ELR (cell line): ENCODE measurements around the gene PRKCA.

Source experiments
- DNase-seq: peaks from one replicate; pipeline ENCODE4 v3.0.0-alpha.2; 2015; ENCODE audit warnings: low read depth

Gene PRKCA

GRCh38 chr17:66777689-66778225, 475.3 kb downstream of the PRKCA start:
- peak; percentile 7 for DNase-seq

GRCh38 chr17:66778531-66779236, 476.3 kb downstream of the PRKCA start:
- DNase-seq, result no peak

- DNase-seq, result no peak
Observed at GRCh38 chr17:66779237-66779606, 476.8 kb downstream of the PRKCA start.

DNA sequence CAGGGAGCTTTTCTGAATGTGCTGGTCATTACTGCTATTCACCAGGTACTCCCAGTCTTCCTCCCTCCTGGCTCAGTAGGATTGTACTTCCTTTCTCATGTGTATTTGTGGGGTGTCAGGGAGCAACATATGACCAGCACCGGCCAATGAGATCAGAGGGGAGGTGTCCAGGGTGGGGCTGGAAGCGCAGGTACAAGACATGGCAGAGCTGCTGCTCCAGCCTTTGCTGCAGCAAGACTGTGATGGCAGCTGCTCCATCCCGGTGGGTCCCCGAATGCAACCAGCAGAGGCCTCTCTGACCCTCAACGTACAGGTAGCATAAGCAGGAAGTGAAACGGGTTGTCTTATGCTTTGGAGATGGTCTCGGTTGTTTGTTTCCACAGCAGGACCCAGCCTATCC, 478.7 kb downstream of the PRKCA start:
- no peak for DNase-seq

DNA sequence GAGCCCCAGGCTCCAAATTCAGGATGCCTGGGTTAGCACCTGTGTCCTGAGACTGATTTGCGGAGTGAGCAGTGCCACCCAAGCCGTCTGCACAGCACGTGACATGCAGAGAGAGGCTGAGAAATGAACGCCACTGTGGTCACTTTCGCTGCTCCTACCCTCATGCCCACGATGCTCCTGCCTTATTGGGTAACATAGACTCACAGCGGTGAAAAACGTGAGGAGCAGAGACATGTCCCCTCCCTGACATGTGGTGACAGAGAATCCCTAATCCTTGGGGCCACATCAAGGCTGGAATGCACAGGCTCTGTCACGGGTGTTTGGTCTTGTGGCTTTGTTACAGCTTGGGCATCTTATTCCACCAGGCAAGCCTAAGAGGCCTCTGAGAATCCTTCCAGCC, 480.4 kb downstream of the PRKCA start:
- DNase-seq, result no peak

GRCh38 chr17:66783656-66784381, 481.4 kb downstream of the PRKCA start:
- DNase-seq, result no peak

- DNase-seq, result no peak
Observed at GRCh38 chr17:66784621-66785364, 482.4 kb downstream of the PRKCA start.

DNA sequence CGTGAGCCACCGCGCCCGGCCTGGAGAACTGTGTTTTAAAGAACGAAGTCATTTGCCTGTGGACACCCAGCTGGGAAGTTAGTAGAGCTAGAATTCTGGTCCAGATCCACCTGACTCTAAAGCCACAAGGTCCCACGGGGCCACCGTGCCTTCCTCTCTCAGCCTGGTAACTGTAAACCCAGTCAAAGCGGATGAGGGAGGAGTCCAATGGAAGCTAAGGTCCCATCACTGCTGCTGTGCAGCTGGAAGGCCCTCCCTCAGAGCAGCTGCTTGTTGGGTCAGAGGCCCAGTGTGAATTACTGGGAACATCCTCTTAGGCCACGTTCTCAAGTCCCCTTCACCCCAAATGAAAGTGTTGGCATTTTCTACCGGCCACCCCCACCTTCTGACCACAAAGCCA, 483.7 kb downstream of the PRKCA start:
- DNase-seq, result no peak

DNA sequence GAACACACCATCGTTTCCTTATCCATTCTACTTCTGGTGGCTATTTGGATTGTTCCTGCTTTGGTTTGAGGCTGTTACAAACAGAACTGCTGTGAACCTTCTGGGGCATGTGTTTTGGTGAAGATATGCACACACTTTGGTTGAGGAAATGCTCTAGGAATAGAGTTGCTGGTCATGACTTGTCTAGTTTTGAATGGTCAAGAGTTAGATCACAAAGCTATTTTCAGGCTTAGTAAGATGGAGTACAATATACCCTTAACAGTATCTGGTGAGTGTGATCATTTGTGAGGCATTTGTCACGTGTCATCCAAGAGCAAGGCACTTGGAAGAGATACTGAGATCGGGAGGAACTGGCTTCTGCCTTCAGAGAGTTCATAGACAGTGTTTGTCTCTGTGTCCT, 485.5 kb downstream of the PRKCA start:
- DNase-seq, result no peak

GRCh38 chr17:66789093-66789492, 486.7 kb downstream of the PRKCA start:
- DNase-seq, result no peak

- no peak for DNase-seq
Observed at GRCh38 chr17:66789961-66790437, 487.6 kb downstream of the PRKCA start.

DNA sequence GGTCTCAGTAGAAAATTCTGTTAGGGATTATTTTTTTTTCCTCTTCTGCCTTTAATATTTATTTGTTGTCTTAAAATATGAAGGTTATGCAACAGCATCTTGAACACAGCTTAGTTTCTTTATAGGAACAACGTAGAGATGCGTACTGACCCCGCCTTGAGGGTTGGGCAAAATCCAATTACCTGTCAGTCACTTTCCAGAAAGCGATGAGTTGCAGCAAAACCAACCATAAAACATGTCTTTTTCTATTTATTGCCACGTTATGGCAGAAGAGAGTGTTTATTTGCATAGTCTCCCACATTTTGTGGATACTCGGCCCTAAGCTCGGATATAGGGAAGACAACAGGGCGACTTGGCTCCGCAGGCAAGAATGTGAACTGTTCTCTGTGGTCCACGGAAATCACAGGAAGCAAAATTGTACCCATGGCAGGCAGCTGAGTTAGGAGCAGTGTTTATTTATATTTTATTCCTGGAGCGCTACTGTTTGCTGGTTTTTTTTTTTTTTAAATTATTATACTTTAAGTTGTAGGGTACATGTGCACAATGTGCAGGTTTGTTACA, 488.2 kb downstream of the PRKCA start:
- no peak for DNase-seq

DNA sequence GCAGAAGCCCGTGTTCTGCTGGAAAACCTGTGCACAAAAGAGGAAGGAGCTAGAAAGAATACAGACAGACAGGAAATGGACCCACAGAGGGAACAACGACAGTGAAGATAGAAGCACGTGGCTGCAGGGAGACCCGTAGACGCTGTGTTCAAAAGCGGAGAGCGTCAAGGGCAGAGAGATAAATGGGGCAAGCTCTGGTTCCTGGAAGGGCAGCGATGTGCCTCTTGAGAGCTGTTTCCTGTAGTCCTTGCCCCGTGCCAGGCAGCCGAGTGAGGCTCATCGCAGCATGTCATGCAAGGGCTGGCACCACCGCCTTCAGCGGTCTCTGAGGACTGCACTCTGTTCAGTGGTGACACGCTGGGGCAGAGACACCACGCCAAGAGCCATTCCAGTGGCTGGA, 488.9 kb downstream of the PRKCA start:
- DNase-seq, result no peak

DNA sequence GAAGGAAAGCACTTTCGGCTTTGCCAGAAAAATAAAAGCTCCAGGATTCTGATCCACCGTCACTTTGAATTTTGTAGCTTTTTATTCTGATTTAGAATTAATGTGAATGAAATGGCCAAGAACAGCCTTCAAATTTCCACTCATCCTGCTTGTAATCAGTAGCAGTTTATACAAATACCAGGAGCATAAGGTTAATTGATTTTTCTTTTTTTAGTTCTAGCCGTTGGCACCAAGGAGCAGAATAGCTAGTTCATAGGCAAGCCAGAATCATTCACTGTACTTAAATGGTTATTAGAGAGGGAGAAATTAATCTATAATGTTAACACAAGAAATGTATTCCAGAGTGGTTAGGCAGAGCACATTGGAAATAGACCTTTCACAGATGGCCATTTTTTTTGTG, 491.4 kb downstream of the PRKCA start:
- no peak for DNase-seq

DNA sequence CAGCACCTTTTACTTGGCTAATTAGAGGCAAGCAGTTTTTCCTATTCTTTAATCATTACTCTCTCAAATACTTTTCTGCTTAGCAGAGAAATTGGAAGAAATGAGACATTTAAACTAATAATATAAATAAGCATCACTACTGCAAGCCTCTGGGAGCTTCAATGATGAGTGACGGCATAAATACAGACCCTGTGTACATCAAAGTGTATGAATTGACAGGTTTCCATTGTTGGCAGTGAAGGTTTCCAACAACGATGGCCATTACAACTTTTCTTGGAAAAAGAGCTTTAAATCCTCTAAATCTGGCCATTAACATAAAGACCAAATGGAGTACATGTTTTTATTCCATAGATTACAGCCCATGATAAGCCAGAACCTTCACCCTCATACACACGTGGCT, 493.1 kb downstream of the PRKCA start:
- DNase-seq, result no peak

DNA sequence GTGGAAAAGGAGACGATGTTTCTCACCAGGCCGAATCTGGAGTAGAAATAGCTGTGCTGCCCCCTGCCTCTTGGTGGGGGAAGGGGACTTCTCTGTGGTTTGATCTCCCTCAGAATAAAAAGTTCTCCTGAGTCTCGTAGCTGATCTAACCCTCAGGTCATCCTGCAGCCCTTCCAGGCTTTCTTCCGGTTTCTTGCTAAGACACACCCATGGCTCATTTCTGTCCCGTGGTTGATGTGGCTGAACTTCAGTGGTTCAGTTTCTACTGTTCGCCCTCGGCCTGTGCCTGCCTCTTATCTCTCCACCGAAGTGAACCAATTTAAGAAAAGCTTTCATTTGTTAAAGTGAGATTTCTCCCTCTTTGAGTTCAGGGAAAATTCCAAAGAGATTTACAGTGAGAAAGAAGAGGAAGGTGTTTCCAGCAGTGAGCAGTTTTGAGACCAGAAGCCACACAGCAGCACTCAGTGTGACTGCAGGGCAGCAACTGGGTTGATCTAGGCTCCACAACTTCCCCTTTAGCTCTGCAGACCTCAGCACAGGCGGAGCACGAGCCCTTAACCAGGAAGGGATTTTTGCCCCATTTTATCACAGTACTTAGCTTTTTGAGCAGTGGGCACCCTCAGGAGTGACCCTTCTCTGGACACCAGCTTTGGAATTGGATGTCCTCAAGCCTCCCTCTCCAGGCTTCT, 497.6 kb downstream of the PRKCA start:
- DNase-seq, result no peak

DNA sequence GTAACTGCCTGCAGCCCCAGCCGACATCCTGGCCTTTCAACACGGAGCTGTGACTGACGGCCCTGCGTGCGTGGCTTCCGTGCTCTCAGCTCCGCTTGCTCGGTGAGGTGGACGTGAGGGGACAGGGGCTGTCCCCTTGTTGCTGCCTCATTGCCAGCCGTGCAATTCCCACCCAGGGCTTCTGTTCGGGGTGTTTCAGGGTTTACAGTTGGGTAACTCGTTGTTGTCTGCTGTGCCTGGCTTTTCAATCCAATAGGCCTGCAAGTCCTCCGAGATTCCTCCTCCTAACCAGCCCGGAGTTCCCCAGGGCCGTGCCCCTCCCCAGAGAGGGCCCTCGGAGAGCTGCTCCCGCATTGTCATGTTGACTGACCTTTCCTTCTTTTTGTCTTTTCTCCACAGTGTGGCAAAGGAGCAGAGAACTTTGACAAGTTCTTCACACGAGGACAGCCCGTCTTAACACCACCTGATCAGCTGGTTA, 501.1 kb downstream of the PRKCA start:
- DNase-seq, result no peak

DNA sequence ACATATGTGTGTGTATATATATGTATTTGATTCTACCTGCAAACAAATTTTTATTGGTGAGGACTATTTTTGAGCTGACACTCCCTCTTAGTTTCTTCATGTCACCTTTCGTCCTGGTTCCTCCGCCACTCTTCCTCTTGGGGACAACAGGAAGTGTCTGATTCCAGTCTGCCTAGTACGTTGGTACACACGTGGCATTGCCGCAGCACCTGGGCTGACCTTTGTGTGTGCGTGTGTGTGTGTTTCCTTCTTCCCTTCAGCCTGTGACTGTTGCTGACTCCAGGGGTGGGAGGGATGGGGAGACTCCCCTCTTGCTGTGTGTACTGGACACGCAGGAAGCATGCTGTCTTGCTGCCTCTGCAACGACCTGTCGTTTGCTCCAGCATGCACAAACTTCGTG, 503.2 kb downstream of the PRKCA start:
- DNase-seq, result no peak

DNA sequence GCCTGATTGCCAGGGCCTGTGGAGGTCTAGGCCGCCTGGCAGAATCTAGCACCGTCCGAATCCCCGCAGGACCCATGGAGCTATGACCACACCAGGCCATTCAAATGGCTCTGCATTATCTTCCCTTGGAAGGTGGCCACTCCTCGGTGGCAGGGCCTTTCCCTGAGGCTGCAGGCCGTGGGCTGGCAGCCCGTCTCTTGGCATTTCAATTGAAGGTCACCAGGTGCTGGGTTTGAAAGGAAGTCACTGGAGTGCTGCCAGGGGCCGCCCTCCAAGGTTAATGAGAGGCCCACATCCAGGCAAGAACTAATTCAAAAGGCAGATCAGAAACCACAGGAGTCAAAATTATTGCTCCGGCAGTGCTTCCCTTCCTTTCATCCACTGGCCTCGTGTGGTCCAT, 504.8 kb downstream of the PRKCA start:
- DNase-seq, result no peak

- DNase-seq, result no peak
Observed at GRCh38 chr17:66809408-66809807, 507.0 kb downstream of the PRKCA start.

DNA sequence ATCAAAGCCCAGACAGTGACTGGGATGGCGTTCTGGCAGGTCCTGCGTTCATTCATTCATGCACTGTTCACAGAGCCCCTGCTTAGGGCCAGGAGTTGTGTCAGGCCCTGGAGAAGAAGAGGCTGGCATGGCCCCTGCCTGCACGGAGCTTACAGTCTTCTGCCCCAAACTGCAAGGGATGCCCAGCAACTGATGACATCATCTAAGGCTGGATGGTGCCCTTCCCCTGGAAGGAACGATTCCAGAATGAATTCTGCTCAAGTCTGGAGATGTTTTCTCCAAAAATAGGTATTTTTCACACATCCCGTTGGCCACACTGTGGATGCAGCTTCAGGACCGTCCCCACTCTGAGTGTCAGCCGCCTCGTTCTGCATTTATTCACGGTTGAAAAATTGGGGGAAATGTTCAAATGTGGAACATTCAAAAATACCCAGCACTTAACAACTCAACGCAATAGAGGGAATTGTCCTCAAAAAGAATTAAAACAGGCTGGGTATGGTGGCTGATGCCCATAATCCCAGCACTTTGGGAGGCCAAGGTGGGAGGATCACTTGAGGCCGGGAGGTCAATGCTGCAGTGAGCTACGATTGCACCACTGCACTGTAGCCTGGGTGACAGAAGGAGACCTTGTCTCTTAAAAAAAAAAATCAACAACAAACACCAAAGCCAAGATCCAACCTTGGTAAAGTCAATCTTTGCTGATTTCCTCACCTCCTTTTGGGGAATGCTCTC, 508.7 kb downstream of the PRKCA start:
- no peak for DNase-seq
